GM12891 (cell line): Measurements from ENCODE around the gene WNT7B.

Experiments used
- POLR2A ChIP-seq: IDR thresholded peaks from 2 replicates; pipeline ENCODE4 v1.6.1; 2011; ENCODE audit warnings: low read depth, low read length, control low read depth
- POLR2AphosphoS5 ChIP-seq: IDR thresholded peaks from 2 replicates; pipeline ENCODE4 v1.6.1; 2011; ENCODE audit warnings: low read depth, low read length, control low read depth
- POU2F2 ChIP-seq: IDR thresholded peaks from 2 replicates; pipeline ENCODE4 v1.6.1; 2011; ENCODE audit warnings: low read depth, mild to moderate bottlenecking, control low read depth, low read length, moderate library complexity
- SPI1 ChIP-seq: IDR thresholded peaks from 2 replicates; pipeline ENCODE4 v1.6.1; 2011; ENCODE audit warnings: low read depth, low read length, control low read depth
- TAF1 ChIP-seq: IDR thresholded peaks from 2 replicates; pipeline ENCODE4 v1.6.1; 2011; ENCODE audit warnings: low read depth, low read length, control low read depth

- TF ChIP-seq POLR2AphosphoS5, result no peak
- no peak for TF ChIP-seq TAF1
- no peak for TF ChIP-seq POLR2A
- no peak for TF ChIP-seq SPI1
- TF ChIP-seq POU2F2, result no peak
Observed at GRCh38 chr22:45911601-45912271, 65.2 kb downstream of the WNT7B start.
